GM19455 (cell line): Measurements from ENCODE around the gene HHLA2.
"Not testable (repeated sequence)": the region's sequence is repeated elsewhere in the genome, so short reads cannot be mapped to it uniquely, and the experiment has no call there.

Experiments
- ATAC-seq: cut with Tn5 transposase; IDR thresholded peaks from one replicate; pipeline ENCODE4 v1.9.1; 2021; ENCODE audit not compliant: unreplicated experiment

HHLA2 gene, protein sequence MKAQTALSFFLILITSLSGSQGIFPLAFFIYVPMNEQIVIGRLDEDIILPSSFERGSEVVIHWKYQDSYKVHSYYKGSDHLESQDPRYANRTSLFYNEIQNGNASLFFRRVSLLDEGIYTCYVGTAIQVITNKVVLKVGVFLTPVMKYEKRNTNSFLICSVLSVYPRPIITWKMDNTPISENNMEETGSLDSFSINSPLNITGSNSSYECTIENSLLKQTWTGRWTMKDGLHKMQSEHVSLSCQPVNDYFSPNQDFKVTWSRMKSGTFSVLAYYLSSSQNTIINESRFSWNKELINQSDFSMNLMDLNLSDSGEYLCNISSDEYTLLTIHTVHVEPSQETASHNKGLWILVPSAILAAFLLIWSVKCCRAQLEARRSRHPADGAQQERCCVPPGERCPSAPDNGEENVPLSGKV

DNA sequence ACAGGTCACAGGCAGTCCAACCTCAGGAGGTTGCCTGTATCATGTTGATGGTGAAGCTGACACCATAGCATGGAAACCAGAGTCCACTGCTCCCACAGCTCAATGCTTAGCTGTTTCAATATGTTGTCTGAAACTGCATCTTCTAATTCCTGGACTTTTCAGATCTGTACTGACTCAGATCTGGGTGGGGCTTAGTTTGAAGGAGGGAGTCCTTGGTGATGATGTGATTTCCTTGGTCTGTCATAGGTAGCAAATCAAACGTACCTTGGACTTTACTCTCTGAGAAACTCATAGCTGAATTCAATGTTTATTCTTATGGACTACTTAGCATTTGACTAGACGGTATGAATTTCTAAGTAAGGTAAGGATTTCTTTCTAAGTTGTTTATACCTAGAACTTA lies at the start of gene HHLA2:
HHLA2 (plus strand) TSS at position 310 of the 400 bp plus-strand sequence. CDS start 55,266 bp downstream, outside the sequence.
- no peak for ATAC-seq

DNA sequence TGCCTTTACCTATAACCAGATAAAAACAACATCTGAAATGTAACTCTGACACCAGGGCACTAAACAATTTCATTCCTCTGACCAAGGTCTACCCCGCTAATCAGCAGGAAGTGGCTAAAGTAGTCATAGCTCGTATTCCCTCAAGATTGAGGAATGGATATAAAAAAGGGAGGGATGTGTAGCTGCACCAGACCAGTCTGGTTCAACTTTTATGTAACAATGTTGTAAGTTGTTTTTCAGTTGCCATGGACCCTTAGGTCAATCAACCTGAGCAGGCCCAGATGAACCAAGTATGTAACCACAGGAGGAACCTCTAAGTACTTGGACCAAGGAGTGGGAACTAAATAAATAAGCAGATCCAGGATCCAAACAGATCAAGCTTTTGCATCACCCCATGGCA lies 45.7 kb upstream of the HHLA2 start:
- ATAC-seq, result no peak

DNA sequence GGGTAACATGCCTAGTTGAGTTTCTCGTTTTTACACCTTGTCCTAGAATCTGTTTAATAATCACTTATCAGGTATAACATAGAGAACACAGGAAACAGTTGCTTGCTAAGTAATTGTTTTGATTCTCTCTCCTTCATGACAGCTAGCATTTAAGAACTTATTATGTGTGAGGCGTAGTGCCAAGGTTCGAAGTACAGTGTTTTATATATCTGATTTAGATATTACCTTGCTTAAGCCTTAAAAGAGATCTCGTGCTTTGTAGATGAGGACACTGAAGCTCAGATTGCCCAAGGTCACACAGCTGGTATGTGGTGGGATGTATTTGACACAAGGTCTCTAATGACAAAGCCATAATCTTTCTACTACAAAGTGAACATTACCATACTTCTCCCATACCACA lies 45.1 kb upstream of the HHLA2 start:
- no peak for ATAC-seq

DNA sequence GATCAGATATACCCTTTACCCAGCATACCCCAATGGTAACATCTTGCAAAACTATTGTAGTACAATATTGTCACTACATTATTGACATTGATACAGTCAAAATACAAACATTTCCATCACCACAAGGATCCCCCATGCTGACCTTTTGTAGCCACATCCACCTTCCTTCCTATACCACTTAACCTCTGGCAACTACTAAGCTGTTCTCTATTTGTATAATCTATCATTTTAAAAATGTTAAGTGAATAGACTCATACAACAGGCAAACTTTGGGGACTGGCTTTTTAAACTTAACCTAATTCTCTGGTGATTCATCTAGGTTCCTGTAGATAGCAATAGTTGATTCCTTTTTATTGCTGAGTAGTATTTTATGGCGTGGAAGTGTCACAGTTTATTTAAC lies 44.5 kb upstream of the HHLA2 start:
- no peak for ATAC-seq

DNA sequence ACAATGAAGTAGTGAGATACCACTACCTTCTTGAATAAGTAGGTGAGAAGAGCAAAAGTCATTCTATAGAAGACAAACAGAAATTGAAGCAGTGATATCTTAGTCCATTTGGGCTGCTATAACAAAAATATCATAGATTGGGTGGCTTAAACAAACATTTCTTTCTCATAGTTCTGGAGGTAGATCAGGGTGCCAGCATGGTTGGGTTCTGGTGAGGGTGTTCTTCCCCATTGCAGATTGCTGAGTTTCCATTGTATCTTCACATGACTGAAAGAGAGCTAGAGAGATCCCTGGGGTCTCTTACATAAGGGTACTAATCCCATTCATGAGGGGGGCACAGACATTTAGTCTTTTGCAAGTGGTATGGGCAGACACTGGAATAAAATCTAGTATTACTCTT lies 41.2 kb upstream of the HHLA2 start:
- ATAC-seq, result no peak

DNA sequence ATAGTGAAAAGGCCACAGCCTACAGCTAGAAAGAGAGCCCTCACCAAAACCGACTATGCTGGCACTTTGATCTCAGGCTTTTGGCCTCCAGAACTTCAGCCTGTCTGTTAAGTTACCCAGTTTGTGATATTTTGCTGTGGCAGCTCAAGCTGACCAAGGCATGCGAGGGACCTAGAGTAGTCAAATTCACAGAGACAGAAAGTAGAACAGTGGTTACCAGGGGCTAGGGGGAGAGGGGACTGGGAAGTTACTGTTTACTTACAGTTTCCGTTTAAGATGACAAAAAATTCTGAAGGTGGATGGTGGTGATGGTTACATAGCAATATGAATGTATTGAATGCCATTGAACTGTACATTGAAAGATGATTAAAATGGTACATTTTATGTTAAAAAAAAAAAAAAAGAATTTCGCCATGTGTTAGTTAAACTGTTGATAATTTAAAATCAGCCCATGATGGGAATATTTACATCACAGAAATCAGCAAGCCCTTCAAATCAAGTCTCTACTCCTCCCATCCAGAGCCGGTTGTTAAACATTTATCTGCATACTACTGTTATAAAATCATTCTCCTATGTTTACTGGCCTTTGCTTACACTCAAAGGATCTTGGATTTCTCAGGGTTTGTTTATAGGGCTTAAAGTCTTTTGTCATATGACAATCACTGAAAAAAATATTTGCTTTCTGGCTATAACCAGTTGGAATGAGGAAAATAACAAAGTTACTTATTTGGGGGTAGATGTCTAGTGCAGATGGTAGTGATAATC lies 31.6 kb upstream of the HHLA2 start:
- ATAC-seq, result peak; percentile 61

DNA sequence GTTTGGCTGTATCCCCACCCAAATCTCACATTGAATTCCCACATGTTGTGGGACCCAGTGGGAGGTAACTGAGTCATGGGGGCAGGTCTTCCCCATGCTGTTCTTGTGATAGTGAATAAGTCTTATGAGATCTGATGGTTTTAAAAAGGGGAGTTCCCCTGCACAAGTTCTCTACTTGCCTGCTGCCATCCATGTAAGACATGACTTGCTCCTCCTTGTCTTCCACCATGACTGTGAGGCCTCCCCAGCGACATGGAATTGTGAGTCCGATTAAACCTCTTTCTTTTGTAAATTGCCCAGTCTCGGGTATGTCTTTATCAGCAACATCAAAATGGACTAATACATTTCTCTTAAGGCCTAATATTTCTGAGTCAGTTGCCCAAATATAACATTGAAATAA lies 28.1 kb upstream of the HHLA2 start:
- ATAC-seq, result not testable (repeated sequence)

DNA sequence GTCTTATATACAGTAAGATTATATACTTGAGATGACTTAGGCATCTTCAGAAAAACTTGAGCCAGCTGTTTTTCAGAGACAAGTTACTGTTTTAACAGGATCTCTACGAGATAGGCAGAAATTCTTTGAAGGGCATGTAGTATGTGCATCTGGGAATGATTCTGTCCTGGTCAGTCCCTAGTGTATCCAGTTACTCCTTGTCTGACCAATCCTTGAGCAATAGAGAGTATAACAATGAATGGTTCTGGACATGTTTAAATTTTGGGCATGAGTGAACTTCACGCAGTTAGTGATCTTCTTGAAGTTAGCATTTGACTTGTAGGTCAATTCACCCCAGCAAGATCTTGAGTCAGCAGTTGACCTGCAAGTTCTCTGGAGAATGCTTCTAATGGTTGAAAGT lies 24.7 kb upstream of the HHLA2 start:
- ATAC-seq, result no peak

DNA sequence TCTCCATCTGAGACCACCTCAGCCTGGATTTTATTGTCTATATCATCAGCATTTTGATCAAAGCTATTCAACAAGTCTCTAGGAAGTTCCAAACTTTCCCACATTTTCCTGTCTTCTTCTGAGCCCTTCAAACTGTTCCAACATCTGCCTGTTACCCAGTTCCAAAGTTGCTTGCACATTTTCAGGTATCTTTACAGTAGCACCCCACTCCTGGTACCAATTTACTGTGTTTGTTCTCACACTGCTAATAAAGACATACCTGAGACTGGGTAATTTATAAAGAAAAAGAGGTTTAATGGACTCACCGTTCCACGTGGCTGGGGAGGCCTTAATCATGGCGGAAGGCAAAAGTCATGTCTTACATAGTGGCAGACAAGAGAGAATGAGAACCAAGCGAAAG lies 17.3 kb upstream of the HHLA2 start:
- not testable (repeated sequence) for ATAC-seq

DNA sequence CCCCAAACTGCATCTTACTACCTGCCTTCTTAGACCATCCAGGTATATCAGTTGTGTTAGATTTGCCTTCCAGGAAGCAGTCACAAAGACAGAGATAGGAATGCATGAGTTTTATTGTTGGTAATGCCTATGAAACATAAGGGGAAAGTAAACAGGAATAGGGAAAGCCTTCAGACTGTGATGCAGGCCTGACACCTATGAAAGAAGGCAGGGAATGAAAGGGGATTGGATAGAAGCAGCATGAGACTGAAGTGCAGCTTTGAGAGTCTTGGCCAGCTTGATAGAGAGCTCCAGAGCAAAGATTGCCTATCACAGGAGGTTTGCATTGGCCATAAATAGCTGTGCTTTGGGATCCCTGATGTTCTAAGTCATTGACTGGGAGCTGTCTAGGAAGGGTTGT lies 15.9 kb upstream of the HHLA2 start:
- no peak for ATAC-seq

DNA sequence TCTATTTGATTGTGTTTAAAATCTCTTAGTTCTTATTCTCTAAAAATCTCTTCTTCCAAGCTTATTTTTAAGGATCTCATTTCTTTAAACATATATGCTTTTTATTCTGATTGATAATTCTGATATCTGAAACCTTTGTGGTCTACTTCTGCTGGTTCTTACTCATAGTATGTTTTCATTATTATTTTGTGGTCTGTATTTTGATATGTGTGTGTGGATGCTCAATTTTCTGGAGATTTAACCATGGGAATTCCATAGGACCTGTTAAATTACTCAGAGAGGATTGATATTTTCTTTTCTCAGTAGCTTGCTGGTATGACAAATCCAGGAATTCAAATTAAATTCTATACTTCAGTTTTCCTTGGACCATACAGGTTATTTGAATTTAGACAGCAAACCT lies 14.7 kb upstream of the HHLA2 start:
- ATAC-seq, result no peak

DNA sequence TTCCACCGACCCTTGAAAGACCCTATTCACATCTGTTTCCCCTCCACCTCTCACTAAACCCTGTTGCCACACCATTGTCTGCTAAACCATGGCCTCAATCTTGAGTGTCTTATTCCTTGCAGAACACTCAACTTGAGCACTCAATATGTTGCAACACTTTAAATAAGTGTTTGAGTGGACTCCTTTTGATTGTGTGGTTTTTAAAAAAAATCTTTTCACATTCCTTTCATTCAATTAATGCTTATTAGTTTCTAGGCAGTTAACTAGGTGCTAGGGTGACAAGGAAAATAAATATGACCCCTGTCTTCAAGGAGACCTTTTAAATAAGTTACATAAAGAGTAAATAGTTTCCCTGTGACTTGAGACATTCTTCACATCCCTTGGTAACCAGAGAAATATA lies 13.3 kb upstream of the HHLA2 start:
- no peak for ATAC-seq

DNA sequence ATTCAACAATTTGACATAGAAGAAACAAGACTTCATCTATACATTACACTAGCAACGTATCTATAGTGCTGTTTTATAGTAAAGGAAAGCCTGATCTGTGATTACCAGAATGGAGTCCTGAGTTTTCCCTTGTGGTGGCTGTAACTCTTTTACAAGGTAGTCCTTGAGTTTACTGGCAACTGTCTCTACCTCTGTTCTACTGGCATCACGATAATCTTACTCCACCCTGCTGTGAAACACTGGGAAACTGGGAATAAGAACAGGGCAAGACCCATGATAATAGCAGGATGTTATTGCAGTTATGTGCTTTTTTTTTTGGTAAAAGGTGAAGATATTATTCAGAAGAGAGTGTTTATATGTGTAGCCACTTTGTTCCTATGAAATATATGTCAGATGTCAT lies 12.4 kb upstream of the HHLA2 start:
- no peak for ATAC-seq

DNA sequence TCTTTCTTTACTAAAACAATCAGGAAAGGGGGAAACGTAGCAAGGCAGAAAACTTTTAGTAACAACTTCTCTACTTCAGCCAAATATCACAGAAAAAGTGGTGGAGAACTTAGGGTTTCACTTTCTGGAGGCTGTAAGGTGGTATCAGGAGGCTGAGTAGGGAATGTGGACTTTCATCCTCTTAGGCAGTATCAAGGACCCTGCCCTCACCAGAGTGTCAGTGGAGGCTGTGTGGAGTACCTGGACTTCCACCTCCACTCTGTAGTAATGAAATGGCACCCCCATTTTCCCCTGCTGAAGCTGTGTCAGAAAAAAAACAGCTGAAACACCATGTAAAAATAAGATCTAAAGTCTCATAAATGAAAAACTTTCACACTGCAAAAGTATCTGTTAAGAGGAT lies 11.2 kb upstream of the HHLA2 start:
- ATAC-seq, result no peak

DNA sequence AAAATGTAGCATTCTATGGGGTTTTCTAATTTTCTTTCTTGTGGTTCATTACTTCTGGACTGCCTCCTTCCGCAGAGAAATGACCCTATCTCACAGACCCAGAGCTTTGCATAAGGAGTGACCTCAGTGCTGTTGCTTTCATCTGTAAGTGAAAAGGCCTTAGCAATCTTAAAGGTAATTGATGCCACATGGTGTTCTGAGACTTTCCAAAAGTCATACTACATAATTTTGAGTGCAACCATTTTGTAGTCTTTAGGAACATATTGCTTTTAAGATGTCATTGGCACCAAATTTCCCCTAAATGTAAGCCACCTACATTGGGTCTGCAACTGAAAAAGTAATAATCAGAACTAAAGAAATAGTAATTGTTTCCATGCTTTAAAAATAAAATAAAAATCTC lies 9.2 kb upstream of the HHLA2 start:
- ATAC-seq, result peak; percentile 84

DNA sequence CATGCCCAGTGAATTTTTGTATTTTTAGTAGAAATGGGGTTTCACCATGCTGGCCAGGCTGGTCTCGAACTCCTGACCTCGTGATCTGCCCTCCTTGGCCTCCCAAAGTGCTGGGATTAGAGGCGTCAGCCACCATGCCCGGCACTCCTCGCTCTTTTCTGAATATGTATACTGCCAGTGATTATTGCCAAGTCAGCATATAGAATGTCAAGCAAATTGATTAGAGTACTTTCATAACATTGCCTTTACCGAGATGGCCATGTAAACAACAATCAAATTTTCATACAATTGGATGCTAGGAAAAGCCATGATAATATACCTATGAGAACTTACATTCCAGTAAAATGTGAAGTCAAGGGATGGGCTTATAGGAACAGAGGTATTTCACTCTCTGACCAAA lies 8.2 kb upstream of the HHLA2 start:
- ATAC-seq, result not testable (repeated sequence)

DNA sequence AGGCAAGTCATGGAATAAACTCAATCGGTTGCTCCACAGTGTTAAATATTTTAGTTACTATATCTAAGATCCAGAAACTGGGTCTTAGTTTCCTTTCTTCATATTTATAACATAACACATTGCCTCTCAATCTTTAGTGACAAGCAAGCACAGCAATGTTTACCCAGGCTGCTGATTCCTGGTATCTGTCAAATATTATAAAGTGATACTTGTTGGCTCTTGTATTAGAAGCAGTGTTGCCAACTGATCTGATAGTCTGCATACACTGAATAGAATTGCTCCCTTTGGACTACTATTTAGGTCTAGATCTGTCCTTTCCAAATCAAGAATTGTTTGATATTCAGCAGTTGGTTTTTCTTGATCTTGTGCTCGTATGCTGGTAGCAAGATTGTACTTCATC lies 7.2 kb upstream of the HHLA2 start:
- ATAC-seq, result no peak

DNA sequence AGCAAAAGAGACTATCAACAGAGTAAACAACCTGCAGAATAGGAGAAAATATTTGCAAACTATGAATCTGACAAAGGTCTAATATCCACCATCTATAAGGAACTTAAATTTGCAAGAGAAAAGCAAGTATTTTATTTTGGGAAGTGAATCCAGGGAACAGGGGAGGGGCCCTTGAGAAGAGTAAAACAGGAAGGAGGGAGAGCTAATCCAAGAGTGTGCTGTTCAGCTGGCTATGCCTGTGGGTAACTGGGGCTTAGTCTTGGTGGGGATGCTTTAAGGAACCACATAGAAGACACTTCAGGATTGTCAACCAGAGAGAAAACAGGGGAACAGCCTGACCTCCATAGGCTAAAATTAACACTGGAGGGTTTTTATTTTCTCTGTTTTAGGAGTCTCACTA lies 3.9 kb upstream of the HHLA2 start:
- ATAC-seq, result no peak

DNA sequence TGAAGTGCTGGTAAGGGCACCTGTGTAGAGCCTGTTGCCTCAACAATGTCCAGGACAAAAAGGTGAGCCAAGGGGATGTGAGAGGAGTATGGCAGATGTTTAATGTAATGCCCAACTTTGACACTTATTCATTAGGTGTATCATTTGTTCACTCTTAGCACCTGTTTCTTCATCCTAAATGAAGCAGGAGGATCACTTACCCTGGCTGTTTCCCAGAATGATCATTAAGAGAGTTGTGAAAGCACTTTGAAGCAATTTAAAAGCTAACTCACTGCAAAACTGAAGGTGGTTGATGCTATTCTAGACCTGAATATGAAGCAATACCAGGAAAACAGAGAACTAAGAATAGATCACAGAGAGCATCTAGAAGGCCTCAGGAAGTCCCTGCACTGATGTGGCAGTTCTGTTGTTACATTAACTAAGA lies 3.4 kb upstream of the HHLA2 start:
- ATAC-seq, result peak; percentile 71

DNA sequence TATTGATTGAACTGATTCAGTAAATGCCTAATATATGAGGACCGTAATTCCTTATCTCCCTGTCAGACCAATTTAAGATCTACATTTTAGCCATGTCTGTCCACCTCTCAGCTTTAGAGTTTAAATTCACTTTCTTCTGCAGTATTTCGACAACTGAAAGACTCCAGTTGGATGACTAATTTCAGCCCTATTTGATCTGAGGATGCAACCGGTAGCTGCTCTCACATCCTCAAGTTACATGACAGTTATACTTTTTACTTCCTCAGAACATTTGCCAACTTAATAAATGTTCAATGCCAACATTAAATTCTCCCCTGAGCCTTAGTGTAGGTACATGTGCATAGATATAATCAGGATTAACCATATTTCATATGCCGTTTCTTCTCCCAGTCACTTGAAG lies 2.5 kb upstream of the HHLA2 start:
- ATAC-seq, result peak; percentile 72

DNA sequence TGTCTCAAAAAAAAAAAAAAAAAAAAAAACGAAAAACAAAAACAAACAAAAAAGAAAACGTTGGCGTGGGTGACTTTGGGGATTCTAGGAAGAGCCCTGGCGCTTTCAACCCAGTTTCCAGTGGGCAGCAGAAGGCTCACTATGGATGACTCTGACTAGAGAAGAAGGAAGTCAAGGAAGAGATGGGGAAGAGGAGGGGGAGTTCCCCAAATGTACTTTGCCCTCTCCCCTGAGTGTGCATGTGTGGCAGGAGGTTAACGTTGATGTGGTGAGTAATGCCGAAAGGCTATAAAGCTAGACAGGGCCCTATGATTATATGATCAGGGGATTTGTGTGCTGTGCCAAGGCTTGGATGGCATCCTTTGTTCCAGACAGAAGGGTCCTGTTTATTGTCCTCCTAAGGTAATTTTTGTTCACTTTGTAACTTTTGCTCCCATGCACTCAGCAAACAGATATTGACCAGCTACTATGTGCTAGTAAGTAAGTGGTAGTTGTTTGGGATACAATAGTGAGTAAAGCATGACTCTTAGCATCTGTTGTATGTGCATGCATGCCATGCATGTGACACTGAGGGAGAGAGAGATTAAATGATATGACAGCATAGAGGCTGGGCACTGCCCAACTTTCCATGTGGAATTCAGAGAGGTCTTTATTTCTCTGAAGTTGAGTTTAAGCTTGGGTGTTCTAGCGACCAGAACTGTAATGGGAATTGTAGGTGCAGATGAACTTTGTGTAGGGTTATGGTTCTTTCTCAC lies 750 bp upstream of the HHLA2 start:
- ATAC-seq, result no peak

DNA sequence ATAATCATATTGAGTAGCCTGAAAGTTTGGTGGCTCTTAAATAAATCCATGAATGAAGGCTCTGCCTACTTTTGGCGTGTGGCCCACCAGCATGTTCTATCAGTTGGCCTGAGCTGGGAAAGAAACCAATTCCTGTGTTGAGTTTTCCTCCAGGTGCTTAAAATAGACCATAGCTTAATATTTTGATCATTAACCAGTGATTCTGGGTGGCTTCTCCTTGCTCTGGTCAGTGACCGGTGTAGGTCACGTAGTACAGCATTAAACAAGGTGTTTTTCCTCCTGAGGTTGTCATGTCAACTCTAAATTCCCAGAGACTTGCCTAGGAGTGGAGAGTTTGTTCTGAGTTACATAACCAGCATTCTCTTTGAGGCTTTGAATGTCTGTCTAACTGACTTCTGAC lies 1.3 kb downstream of the HHLA2 start:
- ATAC-seq, result no peak
